ENCODE results near the gene NR2E1.

DNA sequence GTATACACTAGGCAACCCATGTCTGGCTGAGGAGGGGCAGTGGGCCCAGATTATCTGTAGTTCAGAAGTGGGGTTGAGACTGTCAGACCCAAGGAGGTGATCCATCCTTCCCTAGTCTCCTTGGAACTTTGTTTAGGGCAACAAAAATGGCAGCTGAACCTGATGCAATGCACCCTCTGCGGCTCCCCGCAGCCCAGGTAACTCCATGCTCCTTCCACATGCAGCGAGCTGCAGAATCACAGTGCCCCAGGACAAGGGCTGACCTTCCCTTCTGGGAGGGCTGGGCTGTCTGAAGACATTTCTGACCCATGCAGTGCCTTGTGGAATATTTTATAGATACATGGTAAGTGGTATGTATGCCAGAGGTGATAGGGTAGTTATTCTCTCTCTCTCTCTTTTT is 29.4 kb downstream of the NR2E1 start:
- TF ChIP-seq EZH2 (IDR thresholded peaks at IDR 0.05) (no peak), POLR2AphosphoS5 (IDR thresholded peaks at IDR 0.05; ENCODE audit: borderline replicate concordance, low read depth, low read length) (no peak), FOXP2 (optimal IDR thresholded peaks at IDR 0.05; ENCODE audit: control extremely low read depth, extremely low read length, insufficient read depth) (no peak)

Data from SK-N-MC (cell line).